Neural cell (in vitro differentiated cells): ENCODE measurements around the gene SLC6A18. TPM values are rescaled to one million over a fixed set of nuclear protein-coding genes. Genes with fewer than 3 reads are reported as not detected.
A peak's percentile ranks its signal among the peaks of the same experiment; 100 is the strongest.

Source experiments
- H2AFZ ChIP-seq: fragments of 200-600, 300-800 bp; sonication (generic), shearing (Covaris generic); 2 replicates; pipeline ENCODE4 v1.6.0; 2014; ENCODE audit warnings: low read depth, mild to moderate bottlenecking, antibody characterized with exemption, low read length, moderate library complexity
- H3F3A ChIP-seq: fragments of 200-600 bp; shearing (Covaris generic); 2 replicates; pipeline ENCODE4 v1.6.1; 2016; ENCODE audit warnings: mild to moderate bottlenecking, moderate library complexity, mixed read lengths, antibody characterized with exemption, low read length; ENCODE audit not compliant: insufficient read depth, poor library complexity, severe bottlenecking
- H3K27ac ChIP-seq: fragments of 200-600, 300-800 bp; sonication (generic), shearing (Covaris generic); 2 replicates; pipeline ENCODE4 v1.5.1; 2014; ENCODE audit warnings: mild to moderate bottlenecking, low read length, moderate library complexity
- H3K27me3 ChIP-seq: fragments of 300-800, 200-600 bp; sonication (generic), shearing (Covaris generic); 2 replicates; pipeline ENCODE4 v1.6.0; 2014; ENCODE audit warnings: mild to moderate bottlenecking, low read depth, low read length, moderate library complexity; ENCODE audit not compliant: insufficient read depth
- H3K36me3 ChIP-seq: fragments of 300-800, 200-600 bp; sonication (generic), shearing (Covaris generic); 2 replicates; pipeline ENCODE4 v1.5.1; 2014; ENCODE audit warnings: mild to moderate bottlenecking, antibody characterized with exemption, low read length, moderate library complexity; ENCODE audit not compliant: insufficient read depth
- H3K4me2 ChIP-seq: fragments of 300-800, 200-600 bp; sonication (generic), shearing (Covaris generic); 2 replicates; pipeline ENCODE4 v1.6.0; 2014; ENCODE audit warnings: mild to moderate bottlenecking, low read length
- H3K4me3 ChIP-seq: fragments of 300-800, 200-600 bp; sonication (generic), shearing (Covaris generic); 2 replicates; pipeline ENCODE4 v1.5.1; 2014; ENCODE audit warnings: mild to moderate bottlenecking, low read length, moderate library complexity
- H3K79me2 ChIP-seq: fragments of 200-600 bp; shearing (Covaris generic); replicated peaks from 2 replicates; pipeline ENCODE4 v1.6.0; 2014; ENCODE audit warnings: mild to moderate bottlenecking, low read length, moderate library complexity; ENCODE audit not compliant: insufficient read depth
- H3K9ac ChIP-seq: fragments of 300-800, 200-600 bp; sonication (generic), shearing (Covaris generic); 2 replicates; pipeline ENCODE4 v1.6.1; 2016; ENCODE audit warnings: mild to moderate bottlenecking, low read length, mixed read lengths
- H3K9me2 ChIP-seq: fragments of 200-600 bp; shearing (Covaris generic); 2 replicates; pipeline ENCODE4 v1.6.1; 2016; ENCODE audit warnings: mild to moderate bottlenecking, low read length, mixed read lengths; ENCODE audit not compliant: insufficient read depth
- H3K9me3 ChIP-seq: fragments of 200-600, 300-800 bp; sonication (generic), shearing (Covaris generic); 2 replicates; pipeline ENCODE4 v1.6.1; 2016; ENCODE audit warnings: mild to moderate bottlenecking, mixed run types, low read length, moderate library complexity, mixed read lengths
- H4K20me1 ChIP-seq: fragments of 200-600 bp; shearing (Covaris generic); 2 replicates; pipeline ENCODE4 v1.6.1; 2016; ENCODE audit warnings: mild to moderate bottlenecking, mixed run types; ENCODE audit not compliant: insufficient read depth
- EP300 ChIP-seq: fragments of 450-650 bp; conservative IDR thresholded peaks from 2 replicates; pipeline ENCODE4 v1.6.1; 2014; ENCODE audit warnings: antibody characterized with exemption, mild to moderate bottlenecking, moderate library complexity; ENCODE audit not compliant: poor library complexity, severe bottlenecking
- EZH2 ChIP-seq: fragments of 200-600, 300-800 bp; shearing (Covaris generic), sonication (generic); IDR thresholded peaks from 2 replicates; pipeline ENCODE4 v1.6.1; 2014; ENCODE audit warnings: antibody characterized with exemption, low read length, borderline replicate concordance, mild to moderate bottlenecking; ENCODE audit not compliant: insufficient read depth, poor library complexity, severe bottlenecking
- MXI1 ChIP-seq: fragments of 450-650 bp; conservative IDR thresholded peaks from 2 replicates; pipeline ENCODE4 v1.6.1; 2014; ENCODE audit warnings: antibody characterized with exemption, mild to moderate bottlenecking; ENCODE audit not compliant: poor library complexity, severe bottlenecking
- POLR2AphosphoS5 ChIP-seq: IDR thresholded peaks from 2 replicates; pipeline ENCODE4 v1.6.1; 2012
- RAD21 ChIP-seq: fragments of 450-650 bp; conservative IDR thresholded peaks from 2 replicates; pipeline ENCODE4 v1.6.1; 2014; ENCODE audit warnings: antibody characterized with exemption, mild to moderate bottlenecking, moderate library complexity
- REST ChIP-seq: IDR thresholded peaks from 2 replicates; pipeline ENCODE4 v1.6.1; 2012; ENCODE audit warnings: borderline replicate concordance
- SMC3 ChIP-seq: fragments of 450-650 bp; conservative IDR thresholded peaks from 2 replicates; pipeline ENCODE4 v1.6.1; 2014; ENCODE audit warnings: antibody characterized with exemption, mild to moderate bottlenecking, moderate library complexity; ENCODE audit not compliant: poor library complexity
- TAF1 ChIP-seq: IDR thresholded peaks from 2 replicates; pipeline ENCODE4 v1.6.1; 2012; ENCODE audit warnings: low read depth
- polyA plus RNA-seq: library from polyadenylated mRNA; depleted of rRNA; stranded (reverse); fragments of >200 nt; gene quantifications from 2 replicates; pipeline ENCODE4 v1.2.3, GENCODE V29; 2014
- TF ChIP-seq, protein P1 (sequence below): fragments of 450-650 bp; IDR thresholded peaks from 2 replicates; pipeline ENCODE4 v1.5.1; 2014; ENCODE audit warnings: antibody characterized with exemption, mild to moderate bottlenecking, moderate library complexity; ENCODE audit not compliant: poor library complexity, severe bottlenecking

Gene SLC6A18
- polyA plus RNA-seq, 1 donor from 2014 or later: not detected

DNA sequence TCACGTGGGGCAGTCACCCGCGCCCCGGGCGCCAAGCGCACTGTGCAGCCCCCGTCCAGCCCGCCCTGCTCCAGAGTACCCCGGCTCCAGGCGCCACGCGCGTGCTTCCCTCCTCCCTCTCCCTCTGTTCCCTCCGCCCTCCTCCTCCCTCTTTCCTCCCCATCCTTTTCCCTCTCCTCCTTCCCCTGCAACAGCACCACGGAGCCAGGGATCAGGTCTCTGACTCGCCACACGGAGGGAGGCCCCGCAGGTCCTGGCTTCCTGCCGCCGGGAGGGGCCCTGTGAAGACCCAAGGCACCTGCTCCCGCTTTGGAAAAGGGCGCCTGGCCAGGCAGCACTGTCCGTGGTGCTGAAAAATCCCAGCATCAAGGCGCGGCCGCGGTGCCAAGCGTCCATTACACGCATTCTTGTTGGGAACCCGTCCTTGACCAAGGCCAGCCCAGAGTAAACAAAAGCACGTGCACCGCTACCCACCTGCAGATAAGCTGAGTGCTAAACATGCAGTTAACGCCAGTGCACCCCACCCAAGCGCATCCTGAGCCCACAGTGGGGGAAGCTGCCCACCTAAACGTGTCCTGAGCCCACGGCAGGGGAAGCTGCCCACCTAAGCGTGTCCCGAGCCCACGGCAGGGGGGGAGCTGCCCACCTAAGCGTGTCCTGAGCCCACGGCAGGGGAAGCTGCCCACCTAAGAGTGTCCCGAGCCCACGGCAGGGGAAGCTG lies 21.7 kb downstream of the SLC6A18 start:
- Histone ChIP-seq H4K20me1 (no peaks in the 10 kb centered on the region), H3K27me3 (peaks cover 5% of the 10 kb centered on the region), H3K4me3 (no peak overlapping the region), H3K9me3 (no peaks in the 10 kb centered on the region), H3K36me3 (no peaks in the 10 kb centered on the region), H3F3A (no peaks in the 10 kb centered on the region), H2AFZ (no peak overlapping the region), H3K79me2 (no peaks in the 10 kb centered on the region), H3K27ac (no peak overlapping the region), H3K9ac (no peak overlapping the region), H3K9me2 (no peaks in the 10 kb centered on the region), H3K4me2 (no peak overlapping the region)
- TF ChIP-seq REST: peak; percentile 58
- TF ChIP-seq MXI1: no peak

DNA sequence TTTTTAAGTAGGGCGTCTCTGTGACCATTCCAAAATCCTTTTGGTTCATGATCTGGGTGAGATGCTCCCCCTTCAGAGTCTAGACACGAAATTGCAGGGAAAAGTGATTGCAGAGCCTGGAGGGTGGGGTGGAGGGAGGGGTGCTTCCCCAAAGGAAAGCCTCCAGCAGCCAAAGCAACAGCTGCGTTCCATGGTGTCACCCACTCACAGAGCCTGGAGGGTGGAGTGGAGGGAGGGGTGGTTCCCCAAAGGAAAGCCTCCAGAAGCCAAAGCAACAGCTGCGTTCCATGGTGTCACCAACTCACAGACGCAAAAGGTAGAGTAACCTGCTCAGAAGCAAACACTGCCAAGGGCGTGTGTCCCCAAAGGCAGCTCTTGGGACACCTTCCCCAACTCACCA lies 22.6 kb downstream of the SLC6A18 start:
- H3K27me3 ChIP-seq: peaks cover 5% of the 10 kb centered on the region

More for the DNA sequence above, 22.6 kb downstream of the SLC6A18 start:
- Histone ChIP-seq H3K4me2 (no peak overlapping the region), H3K9me2 (no peaks in the 10 kb centered on the region), H3K4me3 (no peak overlapping the region), H3K9me3 (no peaks in the 10 kb centered on the region), H3K9ac (no peak overlapping the region), H3F3A (no peaks in the 10 kb centered on the region), H3K36me3 (no peaks in the 10 kb centered on the region), H3K79me2 (no peaks in the 10 kb centered on the region), H2AFZ (no peak overlapping the region), H4K20me1 (no peaks in the 10 kb centered on the region), H3K27ac (no peak overlapping the region)
- TF ChIP-seq, protein P1, sequence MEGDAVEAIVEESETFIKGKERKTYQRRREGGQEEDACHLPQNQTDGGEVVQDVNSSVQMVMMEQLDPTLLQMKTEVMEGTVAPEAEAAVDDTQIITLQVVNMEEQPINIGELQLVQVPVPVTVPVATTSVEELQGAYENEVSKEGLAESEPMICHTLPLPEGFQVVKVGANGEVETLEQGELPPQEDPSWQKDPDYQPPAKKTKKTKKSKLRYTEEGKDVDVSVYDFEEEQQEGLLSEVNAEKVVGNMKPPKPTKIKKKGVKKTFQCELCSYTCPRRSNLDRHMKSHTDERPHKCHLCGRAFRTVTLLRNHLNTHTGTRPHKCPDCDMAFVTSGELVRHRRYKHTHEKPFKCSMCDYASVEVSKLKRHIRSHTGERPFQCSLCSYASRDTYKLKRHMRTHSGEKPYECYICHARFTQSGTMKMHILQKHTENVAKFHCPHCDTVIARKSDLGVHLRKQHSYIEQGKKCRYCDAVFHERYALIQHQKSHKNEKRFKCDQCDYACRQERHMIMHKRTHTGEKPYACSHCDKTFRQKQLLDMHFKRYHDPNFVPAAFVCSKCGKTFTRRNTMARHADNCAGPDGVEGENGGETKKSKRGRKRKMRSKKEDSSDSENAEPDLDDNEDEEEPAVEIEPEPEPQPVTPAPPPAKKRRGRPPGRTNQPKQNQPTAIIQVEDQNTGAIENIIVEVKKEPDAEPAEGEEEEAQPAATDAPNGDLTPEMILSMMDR: no peak
- no peak for TF ChIP-seq EP300
- TF ChIP-seq TAF1: no peak
- no peak for TF ChIP-seq POLR2AphosphoS5
- TF ChIP-seq EZH2: no peak
- TF ChIP-seq MXI1: no peak
- TF ChIP-seq REST: no peak
- no peak for TF ChIP-seq RAD21
- TF ChIP-seq SMC3: no peak
